ENCODE measurements around the gene GRIK4.

Gene GRIK4

GRCh38 chr11:120680322-120680721 is 168.8 kb downstream of the GRIK4 start:
- no peak overlapping the region for H3K4me2 ChIP-seq (ENCODE audit: low read length)
- H3K9me3 ChIP-seq (ENCODE audit: low read length), result no peaks in the 10 kb centered on the region
- no peak for TF ChIP-seq CTCF (IDR thresholded peaks at IDR 0.05; ENCODE audit: low read length)
- TF ChIP-seq EZH2 (IDR thresholded peaks at IDR 0.05; ENCODE audit: borderline replicate concordance, low read length), result no peak
- H3K36me3 ChIP-seq (ENCODE audit: insufficient read depth, low read length), result no peaks in the 10 kb centered on the region
- H4K20me1 ChIP-seq (ENCODE audit: insufficient read depth, low read length), result no peaks in the 10 kb centered on the region
- no peak overlapping the region for H2AFZ ChIP-seq (ENCODE audit: low read length)
- no peaks in the 10 kb centered on the region for H3K27me3 ChIP-seq (ENCODE audit: insufficient read depth, low read length)
- H3F3A ChIP-seq (ENCODE audit: insufficient read depth, low read length), result no peaks in the 10 kb centered on the region
- H3K4me3 ChIP-seq (ENCODE audit: low read depth, low read length, poor library complexity, severe bottlenecking), result no peak overlapping the region
- H3K79me2 ChIP-seq (ENCODE audit: insufficient read depth, low read length), result no peaks in the 10 kb centered on the region
- H3K27ac ChIP-seq (ENCODE audit: low read depth, low read length, poor library complexity, severe bottlenecking), result no peak overlapping the region
- H3K9me2 ChIP-seq (ENCODE audit: low read depth, low read length), result no peaks in the 10 kb centered on the region
- no peaks in the 10 kb centered on the region for H3K4me1 ChIP-seq (ENCODE audit: insufficient read depth, low read length, severe bottlenecking)
- H3K9ac ChIP-seq (ENCODE audit: low read length), result no peak overlapping the region

- no peaks in the 10 kb centered on the region for H4K20me1 ChIP-seq (ENCODE audit: insufficient read depth, low read length)
Measured at GRCh38 chr11:120681434-120682331, 170.1 kb downstream of the GRIK4 start.

GRCh38 chr11:120682332-120682649 is 170.7 kb downstream of the GRIK4 start:
- Histone ChIP-seq H3K36me3 (ENCODE audit: insufficient read depth, low read length) (no peaks in the 10 kb centered on the region), H3K9me2 (ENCODE audit: low read depth, low read length) (no peaks in the 10 kb centered on the region), H3K27me3 (ENCODE audit: insufficient read depth, low read length) (no peaks in the 10 kb centered on the region), H3K79me2 (ENCODE audit: insufficient read depth, low read length) (no peaks in the 10 kb centered on the region), H3K27ac (ENCODE audit: low read depth, low read length, poor library complexity, severe bottlenecking) (no peak overlapping the region), H3F3A (ENCODE audit: insufficient read depth, low read length) (no peaks in the 10 kb centered on the region), H3K4me2 (ENCODE audit: low read length) (no peak overlapping the region), H3K4me1 (ENCODE audit: insufficient read depth, low read length, severe bottlenecking) (no peaks in the 10 kb centered on the region), H3K9ac (ENCODE audit: low read length) (no peak overlapping the region), H4K20me1 (ENCODE audit: insufficient read depth, low read length) (no peaks in the 10 kb centered on the region), H3K9me3 (ENCODE audit: low read length) (no peaks in the 10 kb centered on the region), H3K4me3 (ENCODE audit: low read depth, low read length, poor library complexity, severe bottlenecking) (no peak overlapping the region), H2AFZ (ENCODE audit: low read length) (no peak overlapping the region)
- no peak for TF ChIP-seq EZH2 (IDR thresholded peaks at IDR 0.05; ENCODE audit: borderline replicate concordance, low read length)
- TF ChIP-seq CTCF (IDR thresholded peaks at IDR 0.05; ENCODE audit: low read length), result no peak

More at GRCh38 chr11:120681434-120682331, 170.1 kb downstream of the GRIK4 start:
- Histone ChIP-seq H2AFZ (ENCODE audit: low read length) (no peak overlapping the region), H3K79me2 (ENCODE audit: insufficient read depth, low read length) (no peaks in the 10 kb centered on the region), H3K4me1 (ENCODE audit: insufficient read depth, low read length, severe bottlenecking) (no peaks in the 10 kb centered on the region), H3K9ac (ENCODE audit: low read length) (no peak overlapping the region), H3K4me3 (ENCODE audit: low read depth, low read length, poor library complexity, severe bottlenecking) (no peak overlapping the region), H3F3A (ENCODE audit: insufficient read depth, low read length) (no peaks in the 10 kb centered on the region), H3K9me2 (ENCODE audit: low read depth, low read length) (no peaks in the 10 kb centered on the region), H3K27me3 (ENCODE audit: insufficient read depth, low read length) (no peaks in the 10 kb centered on the region), H3K4me2 (ENCODE audit: low read length) (no peak overlapping the region), H3K36me3 (ENCODE audit: insufficient read depth, low read length) (no peaks in the 10 kb centered on the region), H3K9me3 (ENCODE audit: low read length) (no peaks in the 10 kb centered on the region), H3K27ac (ENCODE audit: low read depth, low read length, poor library complexity, severe bottlenecking) (no peak overlapping the region)
- no peak for TF ChIP-seq CTCF (IDR thresholded peaks at IDR 0.05; ENCODE audit: low read length)
- TF ChIP-seq EZH2 (IDR thresholded peaks at IDR 0.05; ENCODE audit: borderline replicate concordance, low read length), result no peak

Data from OCI-LY1 (cell line).